IMR-90 (cell line): ENCODE measurements around the gene NENF. TPM values are rescaled to one million over a fixed set of nuclear protein-coding genes. Genes with fewer than 3 reads are reported as not detected.

Source experiments
- ATAC-seq: fragments of 200-7000 bp; cut with Tn5 transposase; 2 replicates; pipeline ENCODE4 v1.9.1; 2020; ENCODE audit warnings: low read depth, mild to moderate bottlenecking, moderate library complexity
- BruUV-seq: library from RNA; stranded (reverse); fragments of 400-500 nt; replicated peaks from 2 replicates; lab custom pipeline; 2021; lab: Mats Ljungman, UMichigan
- CTCF ChIA-PET: fragments of 300-600 bp; formaldehyde crosslinking; extraction: SDS; loops from one replicate; lab custom pipeline; 2021; ENCODE audit warnings: antibody characterized with exemption; lab: Yijun Ruan, JAX
- POLR2A ChIA-PET: fragments of 300-600 bp; sonication (Branson Sonifier 250); formaldehyde crosslinking; loops from one replicate; lab custom pipeline; 2022; ENCODE audit warnings: antibody characterized with exemption; ENCODE audit not compliant: unreplicated experiment; lab: Charles Lee
- DNase-seq: peaks from one replicate; pipeline ENCODE4 v3.0.0; 2013
- H2AFZ ChIP-seq: replicated peaks from 2 replicates; pipeline ENCODE3; 2013; ENCODE audit warnings: low read length, mild to moderate bottlenecking; ENCODE audit not compliant: poor library complexity
- H2AK5ac ChIP-seq: 2 replicates; pipeline ENCODE4 v1.6.1; 2013; ENCODE audit warnings: low read depth, low read length, inconsistent platforms
- H2AK9ac ChIP-seq: replicated peaks from 2 replicates; pipeline ENCODE3; 2013; ENCODE audit warnings: mild to moderate bottlenecking, low read depth, low read length, moderate library complexity; ENCODE audit not compliant: poor library complexity
- H2BK120ac ChIP-seq: 2 replicates; pipeline ENCODE4 v1.6.1; 2013; ENCODE audit warnings: low read depth, low read length, inconsistent platforms
- H2BK15ac ChIP-seq: 3 replicates; pipeline ENCODE4 v1.6.1; 2013; ENCODE audit warnings: low read depth, low read length, inconsistent platforms
- H2BK20ac ChIP-seq: 2 replicates; pipeline ENCODE4 v1.6.1; 2013; ENCODE audit warnings: low read depth, mild to moderate bottlenecking, inconsistent platforms, low read length, moderate library complexity
- H2BK5ac ChIP-seq: 2 replicates; pipeline ENCODE4 v1.6.1; 2013; ENCODE audit warnings: mild to moderate bottlenecking, low read depth, low read length, inconsistent platforms; ENCODE audit not compliant: poor library complexity, severe bottlenecking
- H3K14ac ChIP-seq: replicated peaks from 2 replicates; pipeline ENCODE4 v1.6.1; 2013; ENCODE audit warnings: low read depth, low read length, inconsistent platforms
- H3K18ac ChIP-seq: 2 replicates; pipeline ENCODE4 v1.6.1; 2013; ENCODE audit warnings: low read depth, low read length, control low read depth
- H3K23ac ChIP-seq: 2 replicates; pipeline ENCODE4 v1.6.1; 2013; ENCODE audit warnings: low read depth, low read length, inconsistent platforms
- H3K27ac ChIP-seq: 2 replicates; pipeline ENCODE4 v1.5.1; 2013; ENCODE audit warnings: mild to moderate bottlenecking, control low read depth, low read length; ENCODE audit not compliant: insufficient read depth
- H3K27me3 ChIP-seq: 2 replicates; pipeline ENCODE4 v1.6.1; 2013; ENCODE audit warnings: low read length; ENCODE audit not compliant: control insufficient read depth, insufficient read depth
- H3K36me3 ChIP-seq: 2 replicates; pipeline ENCODE4 v1.6.1; 2013; ENCODE audit warnings: low read length, mixed read lengths; ENCODE audit not compliant: control insufficient read depth, insufficient read depth
- H3K4ac ChIP-seq: 2 replicates; pipeline ENCODE4 v1.6.1; 2013; ENCODE audit warnings: low read depth, low read length, inconsistent platforms
- H3K4me1 ChIP-seq: 2 replicates; pipeline ENCODE4 v1.6.1; 2013; ENCODE audit warnings: low read length, mixed read lengths; ENCODE audit not compliant: control insufficient read depth, insufficient read depth
- H3K4me2 ChIP-seq: 2 replicates; pipeline ENCODE4 v1.6.1; 2013; ENCODE audit warnings: low read depth, mild to moderate bottlenecking, control low read depth, low read length, moderate library complexity
- H3K4me3 ChIP-seq: 2 replicates; pipeline ENCODE4 v1.5.1; 2013; ENCODE audit warnings: low read depth, mild to moderate bottlenecking, control low read depth, low read length, moderate library complexity; ENCODE audit not compliant: insufficient read depth
- H3K56ac ChIP-seq: 2 replicates; pipeline ENCODE4 v1.6.1; 2013; ENCODE audit warnings: low read length, inconsistent platforms; ENCODE audit not compliant: insufficient read depth; ENCODE audit errors: extremely low read depth
- H3K79me1 ChIP-seq, 2 experiments: 2 replicates each; pipeline ENCODE4 v1.6.1; 2013; ENCODE audit warnings: low read length in 2 of 2, inconsistent platforms in 1 of 2, low read depth in 1 of 2
- H3K9ac ChIP-seq: 2 replicates; pipeline ENCODE4 v1.6.1; 2013; ENCODE audit warnings: low read depth, low read length, control low read depth
- H3K9me1 ChIP-seq: 2 replicates; pipeline ENCODE4 v1.6.1; 2013; ENCODE audit warnings: low read length, inconsistent platforms; ENCODE audit not compliant: insufficient read depth
- H3K9me3 ChIP-seq: 2 replicates; pipeline ENCODE4 v1.6.1; 2013; ENCODE audit warnings: low read length; ENCODE audit not compliant: control insufficient read depth, insufficient read depth
- H4K20me1 ChIP-seq: 2 replicates; pipeline ENCODE4 v1.6.1; 2013; ENCODE audit warnings: low read length, inconsistent platforms; ENCODE audit not compliant: insufficient read depth
- H4K5ac ChIP-seq: 2 replicates; pipeline ENCODE4 v1.6.1; 2013; ENCODE audit warnings: mild to moderate bottlenecking, low read depth, low read length, control low read depth
- H4K8ac ChIP-seq, 2 experiments: 2 replicates each; pipeline ENCODE4 v1.6.1; 2013; ENCODE audit warnings: low read depth in 2 of 2, low read length in 2 of 2, control low read depth in 1 of 2, inconsistent platforms in 1 of 2
- H4K91ac ChIP-seq: 2 replicates; pipeline ENCODE4 v1.6.1; 2013; ENCODE audit warnings: low read depth, low read length, inconsistent platforms; ENCODE audit not compliant: insufficient read depth
- BHLHE40 ChIP-seq: fragments of 150-350 bp; IDR thresholded peaks from 2 replicates; pipeline ENCODE4 v1.6.1; 2016; ENCODE audit warnings: mild to moderate bottlenecking, low read depth, low read length
- CHD1 ChIP-seq: IDR thresholded peaks from 2 replicates; pipeline ENCODE4 v1.6.1; 2012; ENCODE audit warnings: low read depth, low read length, improper control_type of control experiment
- MXI1 ChIP-seq: IDR thresholded peaks from 2 replicates; pipeline ENCODE4 v1.6.1; 2012; ENCODE audit warnings: low read depth, mild to moderate bottlenecking, low read length, moderate library complexity, borderline replicate concordance
- NFE2L2 ChIP-seq: fragments of 150-350 bp; IDR thresholded peaks from 2 replicates; pipeline ENCODE4 v1.6.1; 2016; ENCODE audit warnings: low read depth, mild to moderate bottlenecking, low read length
- SMC3 ChIP-seq: fragments of 150-350 bp; IDR thresholded peaks from 2 replicates; pipeline ENCODE4 v1.6.1; 2016; ENCODE audit warnings: low read depth, mild to moderate bottlenecking, antibody characterized with exemption, low read length, moderate library complexity
- WGBS, 2 experiments: methylation state at CpG; one replicate each; pipeline versions ENCODE4 v1.1.5 to v1.1.7; 2013; ENCODE audit warnings: missing lambda C conversion rate in 2 of 2; ENCODE audit not compliant: insufficient read length in 1 of 2; ENCODE audit errors: extremely low coverage in 2 of 2; 5-methylcytosine and 5-hydroxymethylcytosine counted together
- dilution Hi-C: fragments of 300-500 bp; cut with HindIII; formaldehyde crosslinking; loops from one replicate; pipeline ENCODE4 v1.14.3; 2018; ENCODE audit warnings: low sequenced_read_pairs; ENCODE audit not compliant: unreplicated experiment
- in situ Hi-C: fragments of 300-500 bp; cut with MboI; formaldehyde crosslinking; loops from 3 replicates; pipeline ENCODE4 v1.14.3; 2019; ENCODE audit warnings: low sequenced_read_pairs, inconsistent platforms, mixed read lengths
- intact Hi-C: fragments of 100-400 bp; cut with micrococcal nuclease; formaldehyde crosslinking; loops from 2 replicates; pipeline ENCODE4 v1.10.0; 2022
- polyA plus RNA-seq, 3 experiments: library from polyadenylated mRNA; depleted of rRNA; stranded (reverse); fragments of >200 nt; gene quantifications; 2 replicates each; pipeline ENCODE4 v1.2.3, GENCODE V29; 2012; ENCODE audit warnings: low replicate concordance in 1 of 3
- total RNA-seq: library from RNA; depleted of rRNA; stranded (reverse); fragments of >200 nt; gene quantifications from 2 replicates; pipeline ENCODE4 v1.2.3, GENCODE V29; 2012
- TF ChIP-seq, protein P1 (sequence below): fragments of 150-350 bp; IDR thresholded peaks from 2 replicates; pipeline ENCODE4 v1.6.1; 2016; ENCODE audit warnings: low read depth, mild to moderate bottlenecking, low read length, moderate library complexity, borderline replicate concordance
- TF ChIP-seq, protein P2 (sequence below): fragments of 150-350 bp; IDR thresholded peaks from 2 replicates; pipeline ENCODE4 v1.6.1; 2017; ENCODE audit warnings: mild to moderate bottlenecking, antibody characterized with exemption, low read length, low read depth

Gene NENF
- total and polyA plus RNA-seq, 2 of the 4 experiments (the other 2 are of a cell fraction), result 16.0 to 40.4 TPM

GRCh38 chr1:212466437-212466836, 33.7 kb downstream of the NENF start:
- Histone ChIP-seq H3K27me3 (peaks cover 9% of the 10 kb centered on the region; the same call in 1 of the 2 replicates), H3K18ac (no peak overlapping the region), H3K4ac (no peak overlapping the region), H3K9me1 (peaks cover 7% of the 10 kb centered on the region; the same call in 1 of the 2 replicates), H3K14ac (no peak overlapping the region), H2AK9ac (no peak overlapping the region), H4K8ac (no peak overlapping the region), H4K20me1 (no peaks in the 10 kb centered on the region), H3K4me2 (no peak overlapping the region), H3K79me1 (no peaks in the 10 kb centered on the region), H2BK20ac (no peak overlapping the region), H2BK5ac (no peak overlapping the region), H4K5ac (no peak overlapping the region), H4K91ac (no peak overlapping the region), H2AK5ac (no peak overlapping the region), H3K9me3 (no peaks in the 10 kb centered on the region), H3K23ac (no peak overlapping the region), H3K4me1 (0 out of 2 replicates have a peak, but pooled peaks cover 1% of the 10 kb centered on the region), H2BK120ac (no peak overlapping the region), H2BK15ac (no peak overlapping the region), H3K27ac (no peak overlapping the region), H3K36me3 (no peaks in the 10 kb centered on the region), H3K4me3 (no peak overlapping the region), H3K56ac (no peak overlapping the region), H2AFZ (no peak overlapping the region), H3K9ac (no peak overlapping the region)
- ATAC-seq (no peak), DNase-seq (no peak)
- BruUV-seq, result no TSS peak
- TF ChIP-seq BHLHE40, result no peak
- TF ChIP-seq, protein P1, sequence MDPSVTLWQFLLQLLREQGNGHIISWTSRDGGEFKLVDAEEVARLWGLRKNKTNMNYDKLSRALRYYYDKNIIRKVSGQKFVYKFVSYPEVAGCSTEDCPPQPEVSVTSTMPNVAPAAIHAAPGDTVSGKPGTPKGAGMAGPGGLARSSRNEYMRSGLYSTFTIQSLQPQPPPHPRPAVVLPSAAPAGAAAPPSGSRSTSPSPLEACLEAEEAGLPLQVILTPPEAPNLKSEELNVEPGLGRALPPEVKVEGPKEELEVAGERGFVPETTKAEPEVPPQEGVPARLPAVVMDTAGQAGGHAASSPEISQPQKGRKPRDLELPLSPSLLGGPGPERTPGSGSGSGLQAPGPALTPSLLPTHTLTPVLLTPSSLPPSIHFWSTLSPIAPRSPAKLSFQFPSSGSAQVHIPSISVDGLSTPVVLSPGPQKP, result no peak
- TF ChIP-seq NFE2L2, result no peak
- no peak for TF ChIP-seq MXI1
- no peak for TF ChIP-seq SMC3
- no peak for TF ChIP-seq CHD1
- TF ChIP-seq, protein P2, sequence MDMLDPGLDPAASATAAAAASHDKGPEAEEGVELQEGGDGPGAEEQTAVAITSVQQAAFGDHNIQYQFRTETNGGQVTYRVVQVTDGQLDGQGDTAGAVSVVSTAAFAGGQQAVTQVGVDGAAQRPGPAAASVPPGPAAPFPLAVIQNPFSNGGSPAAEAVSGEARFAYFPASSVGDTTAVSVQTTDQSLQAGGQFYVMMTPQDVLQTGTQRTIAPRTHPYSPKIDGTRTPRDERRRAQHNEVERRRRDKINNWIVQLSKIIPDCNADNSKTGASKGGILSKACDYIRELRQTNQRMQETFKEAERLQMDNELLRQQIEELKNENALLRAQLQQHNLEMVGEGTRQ, result no peak
- dilution Hi-C loops, result no loop called here
- ChIA-PET POLR2A (no interaction called here), CTCF (interaction anchor here (0.6 kb wide), 2 partner anchors 101 to 395 kb away, joined by 3 to 4 read pairs; no protein-coding TSS in a partner anchor)
- in situ Hi-C loops, result no loop called here
- intact Hi-C loops, result no loop called here
- WGBS, 2 experiments, result no CpG with 5 or more reads among the region's 2 CpGs
